Pancreas (tissue), 10 donors: ENCODE measurements around the gene RNH1. TPM values are rescaled to one million over a fixed set of nuclear protein-coding genes. Genes with fewer than 3 reads are reported as not detected.
A peak's percentile ranks its signal among the peaks of the same experiment; 100 is the strongest.

Experiments
- ATAC-seq, 4 donors: fragments of 200-7000 bp; cut with Tn5 transposase; one replicate each; pipeline versions ENCODE4 v1.8.0 to v1.9.1; 2020; ENCODE audit warnings: mild to moderate bottlenecking in 4 of 4, moderate library complexity in 4 of 4
- DNase-seq, 6 donors: peaks; one replicate each; pipeline ENCODE4 v3.0.0-alpha.2; 2020
- FAIRE-seq: peaks from 2 replicates; lab custom pipeline; 2012; peaks lifted over from hg19 to GRCh38; lab: Jason Lieb, UNC
- H3K27ac ChIP-seq, 4 donors: fragments of 200-600 bp; sonication (generic); 1 replicate in 3 of 4; 2 replicates in 1 of 4; pipeline versions ENCODE4 v1.5.0 to v1.8.0; 2020
- H3K27me3 ChIP-seq, 4 donors: fragments of 200-600 bp; one replicate each; pipeline ENCODE4 v1.8.0; 2021
- H3K36me3 ChIP-seq, 3 donors: fragments of 200-600 bp; sonication (generic) in 1 of 3; one replicate each; pipeline versions ENCODE4 v1.5.0 to v1.8.0; 2020 to 2021
- H3K4me1 ChIP-seq, 3 donors: fragments of 200-600 bp; one replicate each; pipeline ENCODE4 v1.8.0; 2021
- H3K4me3 ChIP-seq, 4 donors: fragments of 200-600 bp; sonication (generic) in 2 of 4; one replicate each; pipeline versions ENCODE4 v1.5.0 to v1.8.0; 2020 to 2021
- H3K9me3 ChIP-seq, 4 donors: fragments of 200-600 bp; one replicate each; pipeline ENCODE4 v1.8.0; 2021
- CTCF ChIP-seq, 4 donors: fragments of 200-600 bp; sonication (generic) in 3 of 4; IDR thresholded peaks; one replicate each; pipeline versions ENCODE4 v1.5.0 to v1.8.0; 2021; ENCODE audit warnings: antibody characterized with exemption in 4 of 4
- WGBS, 2 donors: extraction: QIAGEN DNeasy Blood & Tissue Kit; methylation state at CpG; one replicate each; pipeline ENCODE4 v1.1.7; 2013; 5-methylcytosine and 5-hydroxymethylcytosine counted together
- intact Hi-C, 3 donors: fragments of 100-400 bp; cut with DNase I; formaldehyde crosslinking; loops; one replicate each; pipeline versions ENCODE4 v1.11.1 to v1.14.2; 2022
- polyA plus RNA-seq, 2 donors: library from polyadenylated mRNA; stranded (reverse); fragments of 200-250 nt; gene quantifications; one replicate each; pipeline ENCODE4 v1.2.3, GENCODE V29; 2013
- total RNA-seq, 6 donors: library from RNA; stranded (reverse); fragmentation: NEBNext Ultra II Directional in 4 of 6; extraction: Animal tissue kit (Norgen Biotek cat#: 25700) in 4 of 6; gene quantifications; one replicate each; pipeline versions ENCODE4 v1.2.1 to v1.2.4, GENCODE V29; 2021 to 2023
- donor health status: healthy with polysubstance abuse.
- donor health status: DM: no; HTN: no; CAD: no; lungs with moderate emphysema.
- donor health status: DM: no; HTN: no; CAD: no.
- donor health status: control.
- donor health status: control.
- donor health status: Bipolar disorder and iron deficiency.
- donor health status: DM: yes; HTN: yes; CAD: no.
- donor health status: DM: no; HTN: no; CAD: no.
- donor health status: DM: no; HTN: no; CAD: no.
- donor health status: DM: yes; HTN: yes; CAD: no.

RNH1 gene
- total and polyA plus RNA-seq, 8 donors = 38.9 to 87.7 (median 63.9) TPM

GRCh38 chr11:499201-500076 lies 7.6 kb downstream of the RNH1 start:
- Histone ChIP-seq H3K36me3 (peaks cover 12 to 43% (median 39%) of the 10 kb centered on the region in 3 donors), H3K27me3 (no peaks in the 10 kb centered on the region), H3K4me1 (no peaks in the 10 kb centered on the region), H3K9me3 (no peaks in the 10 kb centered on the region), H3K4me3 (no peak overlapping the region), H3K27ac (no peak overlapping the region)
- FAIRE-seq (no peak), ATAC-seq (no peak), DNase-seq (peak in 2 of 6 donors; percentile 29 to 75)
- intact Hi-C loops = no loop called here
- 94 to 95% methylated on average over 20 to 24 of the region's 24 CpGs for WGBS, 2 donors
- no peak for TF ChIP-seq CTCF (IDR thresholded peaks at IDR 0.05)

GRCh38 chr11:498297-499181 lies 8.5 kb downstream of the RNH1 start:
- 94 to 96% methylated on average over 37 to 39 of the region's 39 CpGs for WGBS, 2 donors
- Histone ChIP-seq H3K9me3 (no peaks in the 10 kb centered on the region), H3K27ac (no peak overlapping the region), H3K27me3 (no peaks in the 10 kb centered on the region), H3K4me1 (no peaks in the 10 kb centered on the region), H3K36me3 (peaks cover 12 to 47% (median 39%) of the 10 kb centered on the region in 3 donors), H3K4me3 (no peak overlapping the region)
- ATAC-seq (no peak), FAIRE-seq (no peak), DNase-seq (peak in 2 of 6 donors; percentile 35 to 74)
- TF ChIP-seq CTCF (IDR thresholded peaks at IDR 0.05) = no peak
- intact Hi-C loops = no loop called here

- Histone ChIP-seq H3K27ac (no peak overlapping the region), H3K9me3 (no peaks in the 10 kb centered on the region), H3K4me1 (no peaks in the 10 kb centered on the region), H3K36me3 (peaks cover 12 to 47% (median 39%) of the 10 kb centered on the region in 3 donors), H3K27me3 (no peaks in the 10 kb centered on the region), H3K4me3 (no peak overlapping the region)
- no peak for TF ChIP-seq CTCF (IDR thresholded peaks at IDR 0.05)
- no peak for ATAC-seq
- 94 to 96% methylated on average over 31 of the region's 31 CpGs for WGBS, 2 donors
- DNase-seq = peak in 2 of 6 donors; percentile 41 to 59
- no peak for FAIRE-seq
- intact Hi-C loops = no loop called here
Observed at GRCh38 chr11:497565-498296, 9.3 kb downstream of the RNH1 start.

- Histone ChIP-seq H3K27me3 (no peaks in the 10 kb centered on the region), H3K4me1 (no peaks in the 10 kb centered on the region), H3K9me3 (no peaks in the 10 kb centered on the region), H3K4me3 (no peak overlapping the region), H3K27ac (no peak overlapping the region), H3K36me3 (peaks cover 12 to 47% (median 39%) of the 10 kb centered on the region in 3 donors)
- DNase-seq (peak in 2 of 6 donors; percentile 21 to 23), ATAC-seq (no peak), FAIRE-seq (no peak)
- WGBS, 2 donors = 95% methylated on average over 34 of the region's 34 CpGs
- intact Hi-C loops = no loop called here
- TF ChIP-seq CTCF (IDR thresholded peaks at IDR 0.05) = no peak
Observed at GRCh38 chr11:496834-497564, 10.0 kb downstream of the RNH1 start.
